ENCODE results near the gene MSH5. TPM values are rescaled to one million over a fixed set of nuclear protein-coding genes. Genes with fewer than 3 reads are reported as not detected.
"Not testable (repeated sequence)": the region's sequence is repeated elsewhere in the genome, so short reads cannot be mapped to it uniquely, and the experiment has no call there.

The MSH5 gene
- total RNA-seq, 1 experiment from 2014 or later = 51.0 TPM

GRCh38 chr6:31799781-31800180, 60.0 kb downstream of the MSH5 start:
- 0 out of 2 replicates have a peak, but pooled peaks cover 3% of the 10 kb centered on the region for H3K4me1 ChIP-seq
- no peak overlapping the region for H3K4me3 Mint-ChIP-seq (ENCODE audit: unreplicated experiment)
- no peaks in the 10 kb centered on the region for H3K27me3 Mint-ChIP-seq (ENCODE audit: insufficient read depth, unreplicated experiment)
- no peaks in the 10 kb centered on the region for H3K36me3 ChIP-seq (ENCODE audit: control insufficient read depth, insufficient read depth, low read length)
- H3K27ac Mint-ChIP-seq (ENCODE audit: unreplicated experiment) = no peak overlapping the region
- no peak for TF ChIP-seq CTCF (IDR thresholded peaks at IDR 0.05; ENCODE audit: insufficient read depth in 1 of 2, low read depth in 1 of 2, low read length in 1 of 2, severe bottlenecking in 1 of 2, unreplicated experiment in 1 of 2)
- no peak overlapping the region for H3K4me3 ChIP-seq (ENCODE audit: low read depth, low read length)
- no peaks in the 10 kb centered on the region for H3K27me3 ChIP-seq (replicated peaks; ENCODE audit: control insufficient read depth, insufficient read depth, low read length)
- no peaks in the 10 kb centered on the region for H3K9me3 ChIP-seq
- H3K9me3 Mint-ChIP-seq (ENCODE audit: unreplicated experiment) = no peaks in the 10 kb centered on the region
- no peaks in the 10 kb centered on the region for H3K4me1 Mint-ChIP-seq (ENCODE audit: low read depth, unreplicated experiment)
- ChIA-PET CTCF (no interaction called here), POLR2A (no interaction called here)
- BruUV-seq (replicated peaks) = no TSS peak
- no peak for DNase-seq
- intact Hi-C loops (cut with micrococcal nuclease; ENCODE audit: unreplicated experiment) = no loop called here
- peaks cover 24% of the 10 kb centered on the region for H3K36me3 Mint-ChIP-seq (ENCODE audit: insufficient read depth, unreplicated experiment)

GRCh38 chr6:31801031-31801927, 61.5 kb downstream of the MSH5 start:
- H3K27ac Mint-ChIP-seq (ENCODE audit: unreplicated experiment); intact Hi-C loops (cut with micrococcal nuclease; ENCODE audit: unreplicated experiment); H3K4me3 Mint-ChIP-seq (ENCODE audit: unreplicated experiment); DNase-seq; H3K4me1 Mint-ChIP-seq (ENCODE audit: low read depth, unreplicated experiment); H3K4me1 ChIP-seq; H3K4me3 ChIP-seq (ENCODE audit: low read depth, low read length); H3K36me3 ChIP-seq (ENCODE audit: control insufficient read depth, insufficient read depth, low read length); H3K27me3 ChIP-seq (replicated peaks; ENCODE audit: control insufficient read depth, insufficient read depth, low read length); H3K9me3 Mint-ChIP-seq (ENCODE audit: unreplicated experiment); H3K27me3 Mint-ChIP-seq (ENCODE audit: insufficient read depth, unreplicated experiment); BruUV-seq (replicated peaks); H3K9me3 ChIP-seq: not testable (repeated sequence)
- ChIA-PET CTCF (interaction anchor here (0.7 kb wide), 1 partner anchor 71 kb away, joined by 3 read pairs; no protein-coding TSS in a partner anchor), POLR2A (interaction anchor here (0.6 kb wide), 1 partner anchor 31 kb away, joined by 3 read pairs; no protein-coding TSS in a partner anchor)
- H3K36me3 Mint-ChIP-seq (ENCODE audit: insufficient read depth, unreplicated experiment) = peaks cover 24% of the 10 kb centered on the region

GRCh38 chr6:31805939-31806469, 66.2 kb downstream of the MSH5 start:
- TSS peak; percentile 73 for BruUV-seq (replicated peaks)
- Mint-ChIP-seq H3K4me3 (ENCODE audit: unreplicated experiment) (peak overlapping the region; percentile 92), H3K27ac (ENCODE audit: unreplicated experiment) (peak overlapping the region; percentile 89), H3K9me3 (ENCODE audit: unreplicated experiment) (no peaks in the 10 kb centered on the region), H3K27me3 (ENCODE audit: insufficient read depth, unreplicated experiment) (no peaks in the 10 kb centered on the region), H3K4me1 (ENCODE audit: low read depth, unreplicated experiment) (peaks cover 12% of the 10 kb centered on the region), H3K36me3 (ENCODE audit: insufficient read depth, unreplicated experiment) (peaks cover 32% of the 10 kb centered on the region)
- DNase-seq = no peak
- H3K27me3 ChIP-seq (replicated peaks; ENCODE audit: control insufficient read depth, insufficient read depth, low read length) = no peaks in the 10 kb centered on the region
- ChIA-PET POLR2A (interaction anchor here (1.5 to 1.8 kb wide), 5 partner anchors 9 to 67 kb away, joined by 8 to 45 read pairs (median 23); partner anchors contain the start of genes HSPA1A, HSPA1B, HSPA1L and MSH5), CTCF (interaction anchor here (1.2 to 1.9 kb wide), 7 partner anchors 9 to 36 kb away, joined by 4 to 21 read pairs (median 9); partner anchors contain the start of genes HSPA1A, HSPA1B, HSPA1L and VARS1)
- no peaks in the 10 kb centered on the region for H3K36me3 ChIP-seq (ENCODE audit: control insufficient read depth, insufficient read depth, low read length)
- no peaks in the 10 kb centered on the region for H3K9me3 ChIP-seq
- no peak for TF ChIP-seq CTCF (IDR thresholded peaks at IDR 0.05; ENCODE audit: insufficient read depth in 1 of 2, low read depth in 1 of 2, low read length in 1 of 2, severe bottlenecking in 1 of 2, unreplicated experiment in 1 of 2)
- intact Hi-C loops (cut with micrococcal nuclease; ENCODE audit: unreplicated experiment) = loop anchor here (1.0 to 2.0 kb wide), 3 partner anchors 16 to 57 kb away; partner anchors contain the start of genes HSPA1B and NEU1
- H3K4me3 ChIP-seq (ENCODE audit: low read depth, low read length) = peak overlapping the region; percentile 68
- H3K4me1 ChIP-seq = peaks cover 12% of the 10 kb centered on the region; the same call in 1 of the 2 replicates

All from Caco-2 (cell line).